Osteoblast (primary cell): ENCODE measurements around the gene HS2ST1. TPM values are rescaled to one million over a fixed set of nuclear protein-coding genes. Genes with fewer than 3 reads are reported as not detected.

Experiments used
- DNase-seq: peaks from one replicate; pipeline ENCODE4 v3.0.0; 2011; ENCODE audit warnings: low spot score, mixed read lengths; ENCODE audit not compliant: insufficient read length; ENCODE audit errors: missing footprints
- H2AFZ ChIP-seq: 2 replicates; pipeline ENCODE4 v1.6.0; 2011; ENCODE audit warnings: mild to moderate bottlenecking, low read length
- H3K27ac ChIP-seq: 2 replicates; pipeline ENCODE4 v1.5.1; 2011; ENCODE audit warnings: mild to moderate bottlenecking, low read depth, low read length, moderate library complexity
- H3K27me3 ChIP-seq: 2 replicates; pipeline ENCODE4 v1.6.0; 2012; ENCODE audit warnings: mild to moderate bottlenecking, control low read depth, inconsistent platforms, low read length, moderate library complexity; ENCODE audit not compliant: insufficient read depth
- H3K36me3 ChIP-seq: 2 replicates; pipeline ENCODE4 v1.5.1; 2011; ENCODE audit warnings: mild to moderate bottlenecking, low read length, control low read depth, moderate library complexity; ENCODE audit not compliant: insufficient read depth
- H3K4me1 ChIP-seq: 2 replicates; pipeline ENCODE4 v1.5.1; 2011; ENCODE audit warnings: mild to moderate bottlenecking, low read length, control low read depth, moderate library complexity; ENCODE audit not compliant: insufficient read depth
- H3K4me2 ChIP-seq: 2 replicates; pipeline ENCODE4 v1.6.0; 2011; ENCODE audit warnings: mild to moderate bottlenecking, low read length; ENCODE audit not compliant: insufficient read depth
- H3K4me3 ChIP-seq: fragments of 200-600 bp; sonication (generic); 3 replicates; pipeline ENCODE4 v1.5.1; 2012; ENCODE audit warnings: mild to moderate bottlenecking, low read length, inconsistent platforms; ENCODE audit not compliant: insufficient read depth
- H3K79me2 ChIP-seq: 2 replicates; pipeline ENCODE4 v1.6.0; 2012; ENCODE audit warnings: mild to moderate bottlenecking, low read length, control low read depth, inconsistent platforms; ENCODE audit not compliant: insufficient read depth
- H3K9me3 ChIP-seq: 2 replicates; pipeline ENCODE4 v1.5.1; 2011; ENCODE audit warnings: low read depth, low read length, control low read depth
- H4K20me1 ChIP-seq: 2 replicates; pipeline ENCODE4 v1.6.0; 2012; ENCODE audit warnings: mild to moderate bottlenecking, low read length, control low read depth; ENCODE audit not compliant: insufficient read depth
- total RNA-seq: library from RNA; depleted of rRNA; stranded (reverse); fragments of >200 nt; gene quantifications from 2 replicates; pipeline ENCODE4 v1.2.3, GENCODE V29; 2012
- TF ChIP-seq, protein P1 (sequence below): IDR thresholded peaks from 2 replicates; pipeline ENCODE4 v1.5.1; 2011; ENCODE audit warnings: mild to moderate bottlenecking, low read depth, low read length, moderate library complexity; ENCODE audit errors: extremely low read depth

The HS2ST1 gene
- total RNA-seq, 1 donor, result 20.3 TPM

DNA sequence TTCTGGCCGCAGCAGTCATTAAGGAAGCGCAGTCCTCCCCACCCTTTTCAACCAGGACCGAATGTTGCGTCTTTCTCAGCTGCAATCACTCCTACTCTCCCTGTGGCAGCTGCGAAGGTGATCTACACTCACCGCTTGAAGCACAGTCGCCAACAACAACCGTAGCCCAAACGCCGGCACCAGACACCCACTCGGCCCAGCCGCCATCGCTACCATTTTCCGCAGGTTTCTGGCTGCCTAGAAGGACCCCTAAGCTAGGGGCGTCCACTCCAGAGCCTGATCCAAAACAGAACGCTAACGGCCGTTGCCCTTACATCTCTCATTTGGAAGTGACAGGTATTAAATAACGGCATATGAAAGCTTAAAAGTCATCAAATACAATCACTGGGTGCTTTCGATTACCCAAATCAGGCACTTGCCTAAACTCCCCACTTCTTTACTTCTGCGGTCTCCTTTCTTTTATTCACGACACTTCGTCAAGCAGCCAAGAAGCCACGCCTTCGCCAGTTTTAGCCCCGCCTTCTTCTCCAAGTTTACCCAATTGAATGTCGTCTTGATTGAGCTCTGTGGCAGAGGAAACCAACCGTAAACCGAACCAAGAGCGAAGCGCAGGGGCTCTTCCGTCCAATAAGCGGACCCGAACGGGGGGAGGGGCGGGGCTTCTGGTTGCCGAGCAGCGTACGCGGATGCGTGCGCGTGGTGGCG lies 387 bp upstream of the HS2ST1 start, which contains the start of gene SELENOF:
Gene SELENOF (minus strand): TSS at position 231 of the 705 bp plus-strand sequence. CDS start 15 bp downstream, at position 216.
- peak; percentile 98 for DNase-seq
- H4K20me1 ChIP-seq, result peaks cover 41% of the 10 kb centered on the region
- TF ChIP-seq, protein P1, sequence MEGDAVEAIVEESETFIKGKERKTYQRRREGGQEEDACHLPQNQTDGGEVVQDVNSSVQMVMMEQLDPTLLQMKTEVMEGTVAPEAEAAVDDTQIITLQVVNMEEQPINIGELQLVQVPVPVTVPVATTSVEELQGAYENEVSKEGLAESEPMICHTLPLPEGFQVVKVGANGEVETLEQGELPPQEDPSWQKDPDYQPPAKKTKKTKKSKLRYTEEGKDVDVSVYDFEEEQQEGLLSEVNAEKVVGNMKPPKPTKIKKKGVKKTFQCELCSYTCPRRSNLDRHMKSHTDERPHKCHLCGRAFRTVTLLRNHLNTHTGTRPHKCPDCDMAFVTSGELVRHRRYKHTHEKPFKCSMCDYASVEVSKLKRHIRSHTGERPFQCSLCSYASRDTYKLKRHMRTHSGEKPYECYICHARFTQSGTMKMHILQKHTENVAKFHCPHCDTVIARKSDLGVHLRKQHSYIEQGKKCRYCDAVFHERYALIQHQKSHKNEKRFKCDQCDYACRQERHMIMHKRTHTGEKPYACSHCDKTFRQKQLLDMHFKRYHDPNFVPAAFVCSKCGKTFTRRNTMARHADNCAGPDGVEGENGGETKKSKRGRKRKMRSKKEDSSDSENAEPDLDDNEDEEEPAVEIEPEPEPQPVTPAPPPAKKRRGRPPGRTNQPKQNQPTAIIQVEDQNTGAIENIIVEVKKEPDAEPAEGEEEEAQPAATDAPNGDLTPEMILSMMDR, result no peak
- no peaks in the 10 kb centered on the region for H3K9me3 ChIP-seq
- H2AFZ ChIP-seq, result peak within 1 kb of the TSS; percentile 99
- peak within 1 kb of the TSS; percentile 86 for H3K4me2 ChIP-seq
- peaks cover 85% of the 10 kb centered on the region for H3K79me2 ChIP-seq
- H3K4me3 ChIP-seq, result peak within 1 kb of the TSS; percentile 100
- H3K27ac ChIP-seq, result peak within 1 kb of the TSS; percentile 99
- peaks cover 20% of the 10 kb centered on the region for H3K4me1 ChIP-seq
- no peaks in the 10 kb centered on the region for H3K27me3 ChIP-seq
- no peaks in the 10 kb centered on the region for H3K36me3 ChIP-seq

DNA sequence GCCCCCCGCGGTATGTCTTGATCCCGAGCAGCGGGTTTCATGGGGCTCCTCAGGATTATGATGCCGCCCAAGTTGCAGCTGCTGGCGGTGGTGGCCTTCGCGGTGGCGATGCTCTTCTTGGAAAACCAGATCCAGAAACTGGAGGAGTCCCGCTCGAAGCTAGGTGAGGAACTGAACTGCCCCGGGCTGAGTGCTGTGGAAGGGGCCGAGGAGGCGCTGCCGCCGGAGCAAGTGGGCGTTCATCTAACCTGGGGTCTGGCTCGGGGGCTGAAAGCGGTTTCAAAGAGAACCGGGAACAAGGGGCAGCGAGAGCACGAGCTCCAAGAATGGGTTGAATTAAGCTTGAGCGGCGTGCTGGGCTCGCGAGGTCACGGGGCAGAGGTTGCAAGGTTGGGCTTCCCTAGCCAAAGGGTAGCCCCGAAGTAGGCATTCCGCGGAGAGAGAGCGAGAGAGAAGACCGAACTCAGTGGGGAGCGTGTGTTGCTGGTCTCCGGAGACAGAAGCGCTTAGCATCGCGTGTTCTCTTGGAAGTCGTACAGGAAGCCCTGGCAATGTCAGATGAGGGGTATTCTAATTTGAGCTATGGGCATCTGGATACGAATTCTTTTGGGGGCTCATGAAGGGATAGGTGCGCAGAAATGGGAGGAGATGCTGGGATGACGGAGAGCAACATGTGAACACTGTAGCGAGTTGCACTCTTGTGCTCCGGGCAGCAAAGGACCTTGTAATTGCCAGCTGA lies 732 bp downstream of the HS2ST1 start:
- Histone ChIP-seq H3K4me2 (peak overlapping the region; percentile 85), H3K79me2 (peaks cover 77% of the 10 kb centered on the region), H3K27ac (peak overlapping the region; percentile 70), H3K9me3 (no peaks in the 10 kb centered on the region), H3K4me1 (peaks cover 20% of the 10 kb centered on the region), H3K4me3 (peak overlapping the region; percentile 92), H3K36me3 (no peaks in the 10 kb centered on the region), H4K20me1 (peaks cover 31% of the 10 kb centered on the region), H2AFZ (peak overlapping the region; percentile 94), H3K27me3 (no peaks in the 10 kb centered on the region)
- no peak for DNase-seq
- TF ChIP-seq, protein P1, result no peak

DNA sequence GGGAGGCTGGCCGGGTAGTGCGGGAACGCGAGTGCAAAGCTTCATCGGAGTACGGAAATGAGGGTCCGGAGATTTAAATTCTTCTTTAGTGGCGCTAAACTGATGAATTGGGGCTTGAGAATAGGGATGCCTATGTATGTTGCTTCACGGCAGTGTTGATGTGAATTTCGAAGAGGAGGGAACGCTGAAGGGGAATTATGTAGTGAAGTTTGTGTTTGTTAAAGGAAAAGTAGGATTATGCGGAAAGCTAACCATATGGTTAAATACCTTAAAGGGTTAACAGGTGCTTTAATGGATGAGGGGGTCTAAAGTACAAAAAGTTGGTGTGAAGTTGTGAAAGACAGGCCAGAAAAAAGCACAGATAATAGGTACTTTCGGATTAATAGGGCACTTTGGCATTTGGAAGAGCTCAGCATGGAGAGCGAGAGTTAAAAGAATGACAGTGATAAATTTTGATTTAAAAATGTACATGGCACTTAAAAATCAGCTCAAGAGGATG lies 1.4 kb downstream of the HS2ST1 start:
- Histone ChIP-seq H3K27me3 (no peaks in the 10 kb centered on the region), H3K9me3 (no peaks in the 10 kb centered on the region), H3K36me3 (no peaks in the 10 kb centered on the region)

More for the DNA sequence above, 1.4 kb downstream of the HS2ST1 start:
- Histone ChIP-seq H4K20me1 (peaks cover 28% of the 10 kb centered on the region), H3K4me2 (peak overlapping the region; percentile 85), H3K4me3 (peak overlapping the region; percentile 92), H2AFZ (peak overlapping the region; percentile 94), H3K79me2 (peaks cover 77% of the 10 kb centered on the region), H3K4me1 (peaks cover 20% of the 10 kb centered on the region), H3K27ac (peak overlapping the region; percentile 70)
- TF ChIP-seq, protein P1, result no peak
- DNase-seq, result peak; percentile 82
